Endodermal cell (in vitro differentiated cells): ENCODE results near the gene ETV7. TPM values are rescaled to one million over a fixed set of nuclear protein-coding genes. Genes with fewer than 3 reads are reported as not detected.

Experiments
- DNase-seq: peaks from one replicate; pipeline ENCODE4 v3.0.0-alpha.2; 2017
- H3K27ac ChIP-seq: 2 replicates; pipeline ENCODE4 v1.5.1; 2013; ENCODE audit warnings: mild to moderate bottlenecking, low read depth, low read length, moderate library complexity
- H3K27me3 ChIP-seq: 2 replicates; pipeline ENCODE4 v1.6.1; 2013; ENCODE audit warnings: mild to moderate bottlenecking, low read length, moderate library complexity; ENCODE audit not compliant: insufficient read depth, control insufficient read depth, poor library complexity, severe bottlenecking
- H3K36me3 ChIP-seq: 2 replicates; pipeline ENCODE4 v1.7.0; 2013; ENCODE audit warnings: mild to moderate bottlenecking, low read length, moderate library complexity; ENCODE audit not compliant: control insufficient read depth, insufficient read depth
- H3K4me1 ChIP-seq: one replicate; pipeline ENCODE4 v1.7.0; 2013; ENCODE audit warnings: low read length; ENCODE audit not compliant: control insufficient read depth, insufficient read depth
- H3K4me3 ChIP-seq: 2 replicates; pipeline ENCODE4 v1.5.1; 2013; ENCODE audit warnings: mild to moderate bottlenecking, low read length, moderate library complexity
- H3K9ac ChIP-seq: 2 replicates; pipeline ENCODE4 v1.6.1; 2013; ENCODE audit warnings: mild to moderate bottlenecking, low read length, moderate library complexity; ENCODE audit not compliant: poor library complexity, severe bottlenecking; ENCODE audit errors: extremely low read depth
- H3K9me3 ChIP-seq: 2 replicates; pipeline ENCODE4 v1.6.1; 2013; ENCODE audit warnings: mild to moderate bottlenecking, low read length, moderate library complexity; ENCODE audit not compliant: control insufficient read depth
- H3K27ac Mint-ChIP-seq: 2 replicates; pipeline ENCODE4 v1.8.0; 2020; ENCODE audit warnings: mixed read lengths
- H3K27me3 Mint-ChIP-seq: 2 replicates; pipeline ENCODE4 v1.8.0; 2021; ENCODE audit warnings: mild to moderate bottlenecking, mixed read lengths; ENCODE audit not compliant: insufficient read depth
- H3K36me3 Mint-ChIP-seq: 2 replicates; pipeline ENCODE4 v1.8.0; 2020; ENCODE audit warnings: low read depth, mixed read lengths
- H3K4me1 Mint-ChIP-seq: 2 replicates; pipeline ENCODE4 v1.8.0; 2020; ENCODE audit warnings: mixed read lengths
- H3K4me3 Mint-ChIP-seq: 2 replicates; pipeline ENCODE4 v1.8.0; 2020; ENCODE audit warnings: mild to moderate bottlenecking, moderate library complexity, mixed read lengths
- H3K9me3 Mint-ChIP-seq: 2 replicates; pipeline ENCODE4 v1.8.0; 2020; ENCODE audit warnings: mild to moderate bottlenecking, mixed read lengths
- WGBS, 2 experiments: methylation state at CpG; one replicate each; pipeline versions ENCODE4 v1.1.5 to v1.1.7; 2013; ENCODE audit warnings: missing lambda C conversion rate in 2 of 2, mixed read lengths in 1 of 2; ENCODE audit not compliant: insufficient coverage in 1 of 2, insufficient read length in 1 of 2; 5-methylcytosine and 5-hydroxymethylcytosine counted together
- total RNA-seq, 2 donors: library from RNA; stranded (reverse); fragmentation: NEBNext Ultra II Directional in 1 of 2; extraction: Animal tissue kit (Norgen Biotek cat#: 25700) in 1 of 2; gene quantifications; 2 replicates in 1 of 2; 3 replicates in 1 of 2; pipeline ENCODE4 v1.2.1, GENCODE V29; 2021
- TF ChIP-seq, protein P1 (sequence below): fragments of 200-600 bp; sonication (generic); conservative IDR thresholded peaks from 2 replicates; pipeline ENCODE4 v1.5.0; 2021; ENCODE audit warnings: antibody characterized with exemption, mild to moderate bottlenecking

The ETV7 gene
- total RNA-seq, 2 donors from 2014 or later, result 0.42 TPM

DNA sequence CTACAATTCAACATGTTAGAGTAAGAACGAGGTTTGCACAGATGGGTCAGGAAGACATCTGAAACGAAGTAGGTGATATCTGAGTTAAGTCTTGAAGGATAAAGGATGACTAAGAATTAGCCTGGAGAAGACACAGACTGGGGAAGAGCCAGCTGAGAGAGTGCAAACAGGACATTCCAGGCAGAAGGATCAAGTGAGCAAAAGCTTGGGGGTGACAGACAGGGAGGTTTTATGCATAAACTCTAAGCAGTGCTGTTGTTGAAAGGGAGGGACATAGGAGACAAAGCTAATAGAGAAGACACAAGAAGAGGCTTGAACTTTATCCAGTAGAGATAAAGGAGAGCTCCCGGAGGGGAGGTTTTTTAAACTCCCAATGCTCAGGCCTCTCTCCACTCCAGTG, 15.0 kb upstream of the ETV7 start:
- Histone ChIP-seq H3K9me3 (no peaks in the 10 kb centered on the region), H3K27me3 (no peaks in the 10 kb centered on the region), H3K27ac (no peak overlapping the region), H3K36me3 (no peaks in the 10 kb centered on the region), H3K4me3 (peak overlapping the region; percentile 4), H3K4me1 (peaks cover 9% of the 10 kb centered on the region), H3K9ac (no peak overlapping the region)
- 66 to 75% methylated on average over 3 of the region's 3 CpGs for WGBS, 2 experiments
- Mint-ChIP-seq H3K27me3 (no peaks in the 10 kb centered on the region), H3K36me3 (no peaks in the 10 kb centered on the region), H3K9me3 (peaks cover 4% of the 10 kb centered on the region), H3K4me1 (peaks cover 20% of the 10 kb centered on the region), H3K4me3 (no peak overlapping the region), H3K27ac (no peak overlapping the region)
- DNase-seq, result no peak
- TF ChIP-seq, protein P1, sequence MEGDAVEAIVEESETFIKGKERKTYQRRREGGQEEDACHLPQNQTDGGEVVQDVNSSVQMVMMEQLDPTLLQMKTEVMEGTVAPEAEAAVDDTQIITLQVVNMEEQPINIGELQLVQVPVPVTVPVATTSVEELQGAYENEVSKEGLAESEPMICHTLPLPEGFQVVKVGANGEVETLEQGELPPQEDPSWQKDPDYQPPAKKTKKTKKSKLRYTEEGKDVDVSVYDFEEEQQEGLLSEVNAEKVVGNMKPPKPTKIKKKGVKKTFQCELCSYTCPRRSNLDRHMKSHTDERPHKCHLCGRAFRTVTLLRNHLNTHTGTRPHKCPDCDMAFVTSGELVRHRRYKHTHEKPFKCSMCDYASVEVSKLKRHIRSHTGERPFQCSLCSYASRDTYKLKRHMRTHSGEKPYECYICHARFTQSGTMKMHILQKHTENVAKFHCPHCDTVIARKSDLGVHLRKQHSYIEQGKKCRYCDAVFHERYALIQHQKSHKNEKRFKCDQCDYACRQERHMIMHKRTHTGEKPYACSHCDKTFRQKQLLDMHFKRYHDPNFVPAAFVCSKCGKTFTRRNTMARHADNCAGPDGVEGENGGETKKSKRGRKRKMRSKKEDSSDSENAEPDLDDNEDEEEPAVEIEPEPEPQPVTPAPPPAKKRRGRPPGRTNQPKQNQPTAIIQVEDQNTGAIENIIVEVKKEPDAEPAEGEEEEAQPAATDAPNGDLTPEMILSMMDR, result no peak

DNA sequence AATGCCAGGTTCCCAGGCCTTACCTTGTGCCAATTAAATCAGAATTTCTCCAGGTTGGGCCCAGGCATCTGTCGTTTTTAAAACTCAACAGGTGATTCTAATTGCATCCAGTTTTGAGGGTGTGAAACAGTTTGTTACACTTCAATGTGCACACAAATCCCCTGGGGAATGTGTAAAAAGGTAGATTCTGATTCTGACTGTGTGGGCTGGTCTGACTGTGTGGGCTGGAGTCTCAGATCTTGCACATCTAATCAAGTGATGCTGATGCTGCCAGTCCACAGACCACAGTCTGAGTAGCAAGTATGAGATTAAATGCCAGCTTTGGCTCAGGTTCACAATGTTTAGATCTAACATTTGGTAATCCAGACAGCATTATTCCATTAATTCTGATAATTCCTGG, 12.5 kb upstream of the ETV7 start:
- Histone ChIP-seq H3K36me3 (no peaks in the 10 kb centered on the region), H3K27ac (no peak overlapping the region)
- WGBS, 2 experiments, result 86% methylated on average over 1 of the region's 1 CpG; no CpG with 5 or more reads in 1 of the 2 experiments

DNA sequence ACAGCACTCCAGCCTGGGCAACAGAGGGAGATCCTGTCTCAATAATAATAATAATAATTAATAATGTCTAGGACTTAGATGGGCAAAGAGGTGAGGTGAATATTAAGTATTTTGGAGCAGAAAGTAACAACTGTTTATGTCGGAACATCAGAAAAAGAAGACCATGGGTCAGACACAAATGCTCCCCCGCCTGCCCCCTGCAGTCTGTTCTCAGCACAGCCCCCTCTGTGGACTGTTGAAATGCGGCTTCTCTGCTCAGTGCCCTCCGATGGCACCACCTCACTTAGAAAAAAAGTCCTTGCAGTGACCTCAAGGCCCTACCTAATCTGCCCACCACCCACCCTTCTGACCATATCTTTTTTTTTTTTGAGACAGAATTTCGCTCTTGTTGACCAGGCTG, 5.2 kb upstream of the ETV7 start:
- peaks cover 4% of the 10 kb centered on the region for H3K4me1 ChIP-seq
- no peaks in the 10 kb centered on the region for H3K9me3 ChIP-seq
- H3K4me1 Mint-ChIP-seq, result peaks cover 2% of the 10 kb centered on the region
- DNase-seq, result peak; percentile 60
- no peak overlapping the region for H3K9ac ChIP-seq
- no peak overlapping the region for H3K27ac ChIP-seq
- H3K36me3 Mint-ChIP-seq, result peaks cover 2% of the 10 kb centered on the region
- H3K27me3 ChIP-seq, result peaks cover 36% of the 10 kb centered on the region
- H3K4me3 ChIP-seq, result no peak overlapping the region
- H3K4me3 Mint-ChIP-seq, result no peak overlapping the region
- TF ChIP-seq, protein P1, result peak; percentile 63
- peaks cover 36% of the 10 kb centered on the region for H3K27me3 Mint-ChIP-seq
- H3K27ac Mint-ChIP-seq, result no peak overlapping the region
- H3K36me3 ChIP-seq, result no peaks in the 10 kb centered on the region
- 88 to 100% methylated on average over 1 to 5 of the region's 5 CpGs for WGBS, 2 experiments
- H3K9me3 Mint-ChIP-seq, result peaks cover 3% of the 10 kb centered on the region

More for the DNA sequence above, 12.5 kb upstream of the ETV7 start:
- Histone ChIP-seq H3K9ac (no peak overlapping the region), H3K4me1 (peaks cover 13% of the 10 kb centered on the region), H3K27me3 (no peaks in the 10 kb centered on the region), H3K4me3 (no peak overlapping the region), H3K9me3 (no peaks in the 10 kb centered on the region)
- TF ChIP-seq, protein P1, result no peak
- H3K9me3 Mint-ChIP-seq, result peaks cover 4% of the 10 kb centered on the region
- DNase-seq, result no peak
- H3K27me3 Mint-ChIP-seq, result no peaks in the 10 kb centered on the region
- peaks cover 22% of the 10 kb centered on the region for H3K4me1 Mint-ChIP-seq
- H3K36me3 Mint-ChIP-seq, result no peaks in the 10 kb centered on the region
- no peak overlapping the region for H3K27ac Mint-ChIP-seq
- no peak overlapping the region for H3K4me3 Mint-ChIP-seq
